OCI-LY7 (cell line): ENCODE results near the gene UBE2G2. TPM values are rescaled to one million over a fixed set of nuclear protein-coding genes. Genes with fewer than 3 reads are reported as not detected.

Experiments
- BruUV-seq: library from RNA; stranded (reverse); fragments of 400-500 nt; replicated peaks from 2 replicates; lab custom pipeline; 2021; lab: Mats Ljungman, UMichigan
- CTCF ChIA-PET: fragments of 300-600 bp; sonication (Branson Sonifier 250); formaldehyde crosslinking; loops from one replicate; lab custom pipeline; 2022; ENCODE audit warnings: antibody characterized with exemption; ENCODE audit not compliant: unreplicated experiment; lab: Charles Lee
- POLR2A ChIA-PET: fragments of 300-600 bp; sonication (Branson Sonifier 250); formaldehyde crosslinking; loops from one replicate; lab custom pipeline; 2022; ENCODE audit warnings: antibody characterized with exemption; lab: Charles Lee
- DNase-seq: peaks from one replicate; pipeline ENCODE4 v3.0.0-alpha.2; 2015; ENCODE audit warnings: low spot score
- H2AFZ ChIP-seq: fragments of 200-600 bp; sonication (generic), shearing (Covaris generic); 2 replicates; pipeline ENCODE4 v1.6.1; 2014; ENCODE audit warnings: mild to moderate bottlenecking, antibody characterized with exemption, low read length, moderate library complexity
- H3K27ac ChIP-seq: fragments of 200-600 bp; sonication (generic); 2 replicates; pipeline ENCODE4 v1.5.1; 2014; ENCODE audit warnings: mixed run types, low read depth, mild to moderate bottlenecking, moderate library complexity, low read length, inconsistent platforms; ENCODE audit not compliant: poor library complexity, severe bottlenecking
- H3K36me3 ChIP-seq: fragments of 200-600 bp; sonication (generic); 2 replicates; pipeline ENCODE4 v1.6.1; 2014; ENCODE audit warnings: mild to moderate bottlenecking, antibody characterized with exemption, low read length, moderate library complexity, mixed read lengths; ENCODE audit not compliant: insufficient read depth
- H3K4me1 ChIP-seq: fragments of 200-600 bp; sonication (generic); 2 replicates; pipeline ENCODE4 v1.5.1; 2014; ENCODE audit warnings: mild to moderate bottlenecking, low read length; ENCODE audit not compliant: insufficient read depth, poor library complexity, severe bottlenecking
- H3K4me2 ChIP-seq: fragments of 200-600 bp; sonication (generic); 2 replicates; pipeline ENCODE4 v1.6.1; 2014; ENCODE audit warnings: mild to moderate bottlenecking, low read length
- H3K4me3 ChIP-seq: fragments of 200-600 bp; sonication (generic); 2 replicates; pipeline ENCODE4 v1.5.1; 2014; ENCODE audit warnings: mild to moderate bottlenecking, low read depth, low read length; ENCODE audit not compliant: poor library complexity, severe bottlenecking
- H3K79me2 ChIP-seq: fragments of 200-600 bp; sonication (generic); 2 replicates; pipeline ENCODE4 v1.6.1; 2016; ENCODE audit warnings: low read depth, mild to moderate bottlenecking, low read length, moderate library complexity, mixed read lengths; ENCODE audit not compliant: insufficient read depth
- H3K9me2 ChIP-seq: fragments of 200-600 bp; sonication (generic); 2 replicates; pipeline ENCODE4 v1.6.1; 2016; ENCODE audit warnings: mild to moderate bottlenecking, low read length, mixed read lengths; ENCODE audit not compliant: insufficient read depth
- H3K9me3 ChIP-seq: fragments of 200-600 bp; sonication (generic); 2 replicates; pipeline ENCODE4 v1.6.1; 2014; ENCODE audit warnings: mild to moderate bottlenecking, mixed run types, low read length, mixed read lengths
- H4K20me1 ChIP-seq: fragments of 200-600 bp; sonication (generic); 2 replicates; pipeline ENCODE4 v1.6.1; 2014; ENCODE audit warnings: mild to moderate bottlenecking, antibody characterized with exemption, low read length, moderate library complexity, mixed read lengths; ENCODE audit not compliant: insufficient read depth
- EZH2phosphoT487 ChIP-seq: fragments of 200-600 bp; sonication (generic); IDR thresholded peaks from 2 replicates; pipeline ENCODE4 v1.6.1; 2018; ENCODE audit warnings: low read depth, borderline replicate concordance, mild to moderate bottlenecking, mixed run types, antibody characterized with exemption, low read length, moderate library complexity, mixed read lengths
- intact Hi-C: fragments of 100-400 bp; cut with micrococcal nuclease; formaldehyde crosslinking; loops from one replicate; pipeline ENCODE4 v1.10.0; 2022; ENCODE audit not compliant: unreplicated experiment
- total RNA-seq, 2 experiments: library from RNA; depleted of rRNA in 1 of 2; stranded (reverse); fragments of >200 nt in 1 of 2; shearing (Covaris generic) in 1 of 2; gene quantifications; 2 replicates each; pipeline ENCODE4 v1.2.3, GENCODE V29; 2014 to 2022
- TF ChIP-seq, protein P1 (sequence below): fragments of 200-600 bp; sonication (generic); conservative IDR thresholded peaks from 2 replicates; pipeline ENCODE4 v1.5.1; 2014; ENCODE audit warnings: mild to moderate bottlenecking, antibody characterized with exemption, low read length, moderate library complexity, mixed read lengths

UBE2G2 gene
- total RNA-seq, 2 experiments from 2014 or later = 104 to 141 TPM

GRCh38 chr21:44751186-44751798 lies 50.3 kb downstream of the UBE2G2 start:
- no peak for DNase-seq
- H3K9me2 ChIP-seq = no peaks in the 10 kb centered on the region
- H2AFZ ChIP-seq = no peak overlapping the region
- no peaks in the 10 kb centered on the region for H3K79me2 ChIP-seq
- no peak overlapping the region for H3K4me3 ChIP-seq
- no peaks in the 10 kb centered on the region for H3K36me3 ChIP-seq
- H3K9me3 ChIP-seq = no peaks in the 10 kb centered on the region
- H3K27ac ChIP-seq = no peak overlapping the region
- ChIA-PET POLR2A (no interaction called here), CTCF (no interaction called here)
- no peak overlapping the region for H3K4me2 ChIP-seq
- no TSS peak for BruUV-seq
- H4K20me1 ChIP-seq = no peaks in the 10 kb centered on the region
- intact Hi-C loops = no loop called here
- TF ChIP-seq EZH2phosphoT487 = no peak
- TF ChIP-seq, protein P1, sequence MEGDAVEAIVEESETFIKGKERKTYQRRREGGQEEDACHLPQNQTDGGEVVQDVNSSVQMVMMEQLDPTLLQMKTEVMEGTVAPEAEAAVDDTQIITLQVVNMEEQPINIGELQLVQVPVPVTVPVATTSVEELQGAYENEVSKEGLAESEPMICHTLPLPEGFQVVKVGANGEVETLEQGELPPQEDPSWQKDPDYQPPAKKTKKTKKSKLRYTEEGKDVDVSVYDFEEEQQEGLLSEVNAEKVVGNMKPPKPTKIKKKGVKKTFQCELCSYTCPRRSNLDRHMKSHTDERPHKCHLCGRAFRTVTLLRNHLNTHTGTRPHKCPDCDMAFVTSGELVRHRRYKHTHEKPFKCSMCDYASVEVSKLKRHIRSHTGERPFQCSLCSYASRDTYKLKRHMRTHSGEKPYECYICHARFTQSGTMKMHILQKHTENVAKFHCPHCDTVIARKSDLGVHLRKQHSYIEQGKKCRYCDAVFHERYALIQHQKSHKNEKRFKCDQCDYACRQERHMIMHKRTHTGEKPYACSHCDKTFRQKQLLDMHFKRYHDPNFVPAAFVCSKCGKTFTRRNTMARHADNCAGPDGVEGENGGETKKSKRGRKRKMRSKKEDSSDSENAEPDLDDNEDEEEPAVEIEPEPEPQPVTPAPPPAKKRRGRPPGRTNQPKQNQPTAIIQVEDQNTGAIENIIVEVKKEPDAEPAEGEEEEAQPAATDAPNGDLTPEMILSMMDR = no peak
- H3K4me1 ChIP-seq = no peaks in the 10 kb centered on the region

GRCh38 chr21:44750675-44751025 lies 51.0 kb downstream of the UBE2G2 start:
- BruUV-seq = no TSS peak
- Histone ChIP-seq H3K4me3 (no peak overlapping the region), H3K9me2 (no peaks in the 10 kb centered on the region), H3K9me3 (no peaks in the 10 kb centered on the region), H2AFZ (no peak overlapping the region), H4K20me1 (no peaks in the 10 kb centered on the region), H3K27ac (no peak overlapping the region), H3K79me2 (no peaks in the 10 kb centered on the region), H3K4me1 (no peaks in the 10 kb centered on the region), H3K4me2 (no peak overlapping the region), H3K36me3 (no peaks in the 10 kb centered on the region)
- intact Hi-C loops = no loop called here
- no peak for DNase-seq
- ChIA-PET CTCF (no interaction called here), POLR2A (no interaction called here)
- no peak for TF ChIP-seq EZH2phosphoT487
- TF ChIP-seq, protein P1 = no peak

DNA sequence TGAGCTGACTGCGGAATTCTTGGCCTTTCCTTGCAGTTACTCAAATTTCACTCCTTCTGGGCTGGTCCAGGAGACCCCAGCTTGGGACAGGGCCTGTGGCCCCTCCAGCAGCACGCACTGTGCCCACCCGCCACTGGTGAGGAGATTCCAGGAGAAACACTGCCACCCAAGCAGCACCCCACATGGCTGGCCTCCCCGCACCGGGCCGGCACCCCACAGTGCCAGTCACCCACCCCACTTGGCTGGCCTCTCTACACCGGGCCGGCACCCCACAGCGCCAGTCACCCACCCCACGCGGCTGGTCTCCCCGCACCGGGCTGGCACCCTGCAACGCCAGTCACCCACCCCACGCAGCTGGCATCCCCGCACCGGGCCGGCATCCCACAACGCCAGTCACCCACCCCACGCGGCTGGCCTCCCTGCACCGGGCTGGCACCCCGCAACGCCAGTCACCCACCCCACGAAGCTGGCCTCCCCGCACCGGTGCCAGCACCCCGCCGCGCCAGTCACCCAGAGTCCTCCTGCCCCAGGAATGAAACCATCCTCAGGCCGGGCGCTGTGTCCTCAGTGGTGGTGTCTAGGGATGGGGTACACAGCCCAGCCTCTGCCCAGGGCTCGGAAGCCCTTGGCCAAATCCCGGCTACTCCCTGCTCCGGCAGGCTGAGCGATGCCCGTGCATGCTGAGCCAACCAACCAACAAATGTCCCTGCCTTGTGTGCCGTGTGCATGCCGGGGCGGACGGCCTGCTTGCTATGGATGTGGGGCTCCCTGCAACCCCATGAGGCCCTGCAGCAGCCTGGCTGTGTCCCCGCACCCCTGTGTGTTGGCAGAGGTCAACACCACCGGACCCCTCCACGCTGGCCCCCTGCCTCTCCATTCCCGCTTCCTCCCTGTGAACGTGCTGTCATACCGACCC lies 51.6 kb downstream of the UBE2G2 start:
- intact Hi-C loops = no loop called here
- TF ChIP-seq EZH2phosphoT487 = no peak
- TF ChIP-seq, protein P1 = no peak
- DNase-seq = no peak
- Histone ChIP-seq H3K4me1 (no peaks in the 10 kb centered on the region), H3K27ac (no peak overlapping the region), H4K20me1 (no peaks in the 10 kb centered on the region), H3K79me2 (no peaks in the 10 kb centered on the region), H3K36me3 (no peaks in the 10 kb centered on the region), H3K4me2 (no peak overlapping the region), H3K4me3 (no peak overlapping the region), H3K9me3 (no peaks in the 10 kb centered on the region), H3K9me2 (no peaks in the 10 kb centered on the region), H2AFZ (no peak overlapping the region)
- CTCF ChIA-PET = no interaction called here
- no TSS peak for BruUV-seq
- POLR2A ChIA-PET = no interaction called here
